ENCODE data around the gene NOS1AP.
"Not testable (repeated sequence)": the region's sequence is repeated elsewhere in the genome, so short reads cannot be mapped to it uniquely, and the experiment has no call there.

Gene NOS1AP

GRCh38 chr1:162040001-162040400 lies 29.5 kb upstream of the NOS1AP start:
- H3K4me3 ChIP-seq (ENCODE audit: low read depth, low read length), result no peak overlapping the region
- TF ChIP-seq POLR2A (IDR thresholded peaks at IDR 0.05; ENCODE audit: extremely low read depth, insufficient read length), result no peak
- TF ChIP-seq MAX (IDR thresholded peaks at IDR 0.05; ENCODE audit: low read depth, low read length), result no peak
- TF ChIP-seq CTCF (IDR thresholded peaks at IDR 0.05; ENCODE audit: low read depth, low read length), result no peak
- TF ChIP-seq MYC (IDR thresholded peaks at IDR 0.05; ENCODE audit: low read depth, low read length), result no peak
- DNase-seq (ENCODE audit: low read depth), result peak; percentile 7

GRCh38 chr1:162040657-162041056 lies 28.8 kb upstream of the NOS1AP start:
- peak; percentile 55 for TF ChIP-seq CTCF (IDR thresholded peaks at IDR 0.05; ENCODE audit: low read depth, low read length)
- TF ChIP-seq MAX (IDR thresholded peaks at IDR 0.05; ENCODE audit: low read depth, low read length), result no peak
- TF ChIP-seq MYC (IDR thresholded peaks at IDR 0.05; ENCODE audit: low read depth, low read length), result no peak
- no peak for TF ChIP-seq POLR2A (IDR thresholded peaks at IDR 0.05; ENCODE audit: extremely low read depth, insufficient read length)
- DNase-seq (ENCODE audit: low read depth), result peak; percentile 59
- H3K4me3 ChIP-seq (ENCODE audit: low read depth, low read length), result no peak overlapping the region

- TF ChIP-seq MAX (IDR thresholded peaks at IDR 0.05; ENCODE audit: low read depth, low read length), result no peak
- no peak for DNase-seq (ENCODE audit: low read depth)
- no peak overlapping the region for H3K4me3 ChIP-seq (ENCODE audit: low read depth, low read length)
Measured at GRCh38 chr1:162042361-162042760, 27.1 kb upstream of the NOS1AP start.

GRCh38 chr1:162046921-162047320 lies 22.6 kb upstream of the NOS1AP start:
- TF ChIP-seq MAX (IDR thresholded peaks at IDR 0.05; ENCODE audit: low read depth, low read length), result no peak
- no peak overlapping the region for H3K4me3 ChIP-seq (ENCODE audit: low read depth, low read length)
- DNase-seq (ENCODE audit: low read depth), result no peak

- H3K4me3 ChIP-seq (ENCODE audit: low read depth, low read length); DNase-seq (ENCODE audit: low read depth): not testable (repeated sequence)
Measured at GRCh38 chr1:162053949-162054348, 15.5 kb upstream of the NOS1AP start.

GRCh38 chr1:162055062-162055461 lies 14.4 kb upstream of the NOS1AP start:
- TF ChIP-seq MYC (IDR thresholded peaks at IDR 0.05; ENCODE audit: low read depth, low read length) (no peak), CTCF (IDR thresholded peaks at IDR 0.05; ENCODE audit: low read depth, low read length) (no peak), POLR2A (IDR thresholded peaks at IDR 0.05; ENCODE audit: extremely low read depth, insufficient read length) (no peak), MAX (IDR thresholded peaks at IDR 0.05; ENCODE audit: low read depth, low read length) (no peak)
- H3K4me3 ChIP-seq (ENCODE audit: low read depth, low read length), result no peak overlapping the region
- no peak for DNase-seq (ENCODE audit: low read depth)

- DNase-seq (ENCODE audit: low read depth), result peak; percentile 67
- TF ChIP-seq MYC (IDR thresholded peaks at IDR 0.05; ENCODE audit: low read depth, low read length) (no peak), POLR2A (IDR thresholded peaks at IDR 0.05; ENCODE audit: extremely low read depth, insufficient read length) (no peak), CTCF (IDR thresholded peaks at IDR 0.05; ENCODE audit: low read depth, low read length) (peak; percentile 84), MAX (IDR thresholded peaks at IDR 0.05; ENCODE audit: low read depth, low read length) (peak; percentile 6; the same call in 1 of the 2 replicates)
Measured at GRCh38 chr1:162056043-162056442, 13.4 kb upstream of the NOS1AP start.

More at GRCh38 chr1:162056043-162056442, 13.4 kb upstream of the NOS1AP start:
- H3K4me3 ChIP-seq (ENCODE audit: low read depth, low read length), result no peak overlapping the region
